Stimulated activated naive B cell treated with anti-CD40 and anti-IgM and Interleukin-4, amounts not matched to agents 10 μg/mL and 1 μg/mL and 100 μg/mL, for 72 hours (primary cell): ENCODE measurements around the gene LAMA5.

Experiments used
- ATAC-seq, 2 donors: fragments of 150-1000 bp; cut with Tn5 transposase; replicated peaks; 2 replicates each; pipeline ENCODE4 v1.10.0; 2021; ENCODE audit warnings: moderate library complexity in 1 of 2
- DNase-seq: peaks from one replicate; pipeline ENCODE4 v3.0.0; 2021
- H3K27ac Mint-ChIP-seq: one replicate; pipeline ENCODE4 v1.8.0; 2022; ENCODE audit warnings: mild to moderate bottlenecking, mixed read lengths
- H3K27me3 Mint-ChIP-seq, 2 donors: one replicate each; pipeline ENCODE4 v1.8.0; 2022; ENCODE audit warnings: mixed read lengths in 2 of 2
- H3K36me3 Mint-ChIP-seq, 2 donors: one replicate each; pipeline ENCODE4 v1.8.0; 2022; ENCODE audit warnings: mixed read lengths in 2 of 2, mild to moderate bottlenecking in 1 of 2
- H3K4me1 Mint-ChIP-seq, 2 donors: one replicate each; pipeline ENCODE4 v1.8.0; 2022; ENCODE audit warnings: mixed read lengths in 2 of 2, mild to moderate bottlenecking in 1 of 2
- H3K4me3 Mint-ChIP-seq, 2 donors: one replicate each; pipeline ENCODE4 v1.8.0; 2022; ENCODE audit warnings: mild to moderate bottlenecking in 2 of 2, mixed read lengths in 2 of 2, moderate library complexity in 1 of 2
- H3K9me3 Mint-ChIP-seq, 2 donors: one replicate each; pipeline ENCODE4 v1.8.0; 2022; ENCODE audit warnings: mixed read lengths in 2 of 2, mild to moderate bottlenecking in 1 of 2

LAMA5 gene

GRCh38 chr20:62407221-62407992, 40.3 kb upstream of the LAMA5 start, which contains the start of gene CABLES2:
CABLES2 (minus strand) TSS chr20:62407285; CDS start chr20:62407276, 9 bp downstream.
- Mint-ChIP-seq H3K27me3 (peaks cover 0 to 3% of the 10 kb centered on the region in 2 donors), H3K27ac (peak within 1 kb of the TSS; percentile 93), H3K9me3 (no peaks in the 10 kb centered on the region), H3K36me3 (peaks cover 0 to 6% of the 10 kb centered on the region in 2 donors), H3K4me1 (peaks cover 27 to 47% of the 10 kb centered on the region in 2 donors), H3K4me3 (peak within 1 kb of the TSS; percentile 82 to 84)
- DNase-seq: peak; percentile 90
- ATAC-seq: peak; percentile 93 to 94

GRCh38 chr20:62406635-62407176, 39.6 kb upstream of the LAMA5 start:
- no peak for DNase-seq
- Mint-ChIP-seq H3K27ac (peak overlapping the region; percentile 25), H3K27me3 (peaks cover 0 to 3% of the 10 kb centered on the region in 2 donors), H3K36me3 (peaks cover 0 to 6% of the 10 kb centered on the region in 2 donors), H3K9me3 (no peaks in the 10 kb centered on the region), H3K4me3 (peak overlapping the region; percentile 74 to 81), H3K4me1 (peaks cover 30 to 52% of the 10 kb centered on the region in 2 donors)
- ATAC-seq: peak; percentile 0 to 1

- Mint-ChIP-seq H3K27ac (peak overlapping the region; percentile 66), H3K36me3 (peaks cover 3 to 11% of the 10 kb centered on the region in 2 donors), H3K9me3 (no peaks in the 10 kb centered on the region), H3K27me3 (peaks cover 0 to 3% of the 10 kb centered on the region in 2 donors), H3K4me3 (peak overlapping the region; percentile 74 to 81), H3K4me1 (peaks cover 35 to 59% of the 10 kb centered on the region in 2 donors)
- no peak for DNase-seq
- no peak for ATAC-seq
Measured at GRCh38 chr20:62405981-62406513, 38.9 kb upstream of the LAMA5 start.

DNA sequence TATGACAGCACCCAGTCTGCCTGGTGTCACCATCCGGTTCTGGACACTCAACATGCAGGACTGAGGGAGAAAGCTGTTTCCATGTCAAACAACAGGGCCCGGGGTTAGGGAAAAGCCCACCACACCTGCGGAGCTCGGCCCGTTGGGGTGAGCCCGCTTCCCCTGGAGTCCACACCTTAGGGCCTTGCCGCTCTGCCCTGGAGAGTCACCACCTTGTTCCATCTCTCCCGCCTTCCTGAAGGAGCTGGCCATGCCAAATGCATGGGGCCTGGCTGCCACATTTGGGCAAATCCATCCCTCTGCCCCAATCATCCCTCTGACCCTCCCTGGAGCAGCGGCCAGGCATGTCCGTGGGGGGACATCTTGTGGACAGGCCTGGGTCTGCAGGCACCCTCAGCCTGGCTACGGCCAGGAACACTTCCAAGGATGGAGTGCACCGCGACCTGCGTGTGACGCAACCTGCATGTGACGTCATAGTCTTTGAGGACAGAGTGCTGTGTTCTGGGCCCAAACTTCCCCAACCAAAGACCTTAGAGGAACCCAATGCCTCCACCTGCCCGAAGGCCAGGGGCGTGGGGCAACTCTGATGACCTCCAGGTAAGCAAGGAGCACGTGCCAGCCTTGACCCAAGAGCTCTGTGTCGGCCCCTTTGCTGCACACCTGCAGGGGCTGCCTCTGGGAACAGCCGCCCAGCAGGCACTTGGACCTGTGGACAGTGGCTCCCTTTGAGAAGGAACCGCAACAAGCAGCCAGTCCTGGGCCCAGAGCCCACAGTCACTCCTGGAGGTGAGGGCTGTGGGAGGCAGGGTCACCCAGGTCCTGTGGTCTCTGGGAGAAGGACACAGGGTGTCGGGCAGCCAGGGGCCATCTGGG, 38.2 kb upstream of the LAMA5 start:
- H3K27me3 Mint-ChIP-seq: peaks cover 0 to 3% of the 10 kb centered on the region in 2 donors
- peaks cover 35 to 58% of the 10 kb centered on the region in 2 donors for H3K4me1 Mint-ChIP-seq
- peak overlapping the region; percentile 74 to 81 for H3K4me3 Mint-ChIP-seq
- H3K27ac Mint-ChIP-seq: no peak overlapping the region
- ATAC-seq (no peak), DNase-seq (no peak)
- peaks cover 7 to 15% of the 10 kb centered on the region in 2 donors for H3K36me3 Mint-ChIP-seq
- H3K9me3 Mint-ChIP-seq: no peaks in the 10 kb centered on the region

- Mint-ChIP-seq H3K27ac (no peak overlapping the region), H3K36me3 (peaks cover 7 to 18% of the 10 kb centered on the region in 2 donors), H3K4me1 (peaks cover 30 to 57% of the 10 kb centered on the region in 2 donors), H3K4me3 (peak overlapping the region in 1 of 2 donors; percentile 6), H3K9me3 (no peaks in the 10 kb centered on the region), H3K27me3 (peaks cover 0 to 3% of the 10 kb centered on the region in 2 donors)
- ATAC-seq (no peak), DNase-seq (no peak)
Measured at GRCh38 chr20:62404761-62405107, 37.6 kb upstream of the LAMA5 start.

DNA sequence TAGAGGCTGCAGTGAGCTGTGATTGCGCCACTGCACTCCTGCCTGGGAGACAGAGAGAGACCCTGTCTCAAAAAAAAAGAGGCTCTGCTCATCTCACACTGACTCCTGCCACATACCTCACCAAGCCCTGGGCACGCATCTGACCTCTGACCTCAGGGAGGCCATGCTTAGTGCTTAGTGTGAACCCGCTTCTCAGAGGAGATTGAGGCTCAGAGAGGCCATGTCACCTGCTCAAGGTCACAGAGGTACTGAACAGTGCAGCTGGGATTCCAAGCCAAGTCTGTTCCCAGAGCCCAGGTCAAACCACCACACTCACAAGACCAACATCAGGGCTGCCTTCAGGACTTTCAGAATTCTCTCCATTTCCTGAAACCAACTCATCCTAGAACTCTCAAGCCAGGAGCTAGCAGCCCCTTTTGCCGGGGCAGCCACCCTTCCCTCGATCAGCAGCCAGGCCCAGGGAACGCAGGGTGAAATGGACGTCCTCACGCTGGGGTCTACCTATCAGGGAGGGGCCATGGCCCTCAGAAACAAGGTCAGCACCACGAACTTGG, 37.1 kb upstream of the LAMA5 start:
- peak overlapping the region; percentile 56 for H3K27ac Mint-ChIP-seq
- DNase-seq (no peak), ATAC-seq (no peak)
- peaks cover 27 to 52% of the 10 kb centered on the region in 2 donors for H3K4me1 Mint-ChIP-seq
- no peaks in the 10 kb centered on the region for H3K9me3 Mint-ChIP-seq
- H3K36me3 Mint-ChIP-seq: peaks cover 7 to 20% of the 10 kb centered on the region in 2 donors
- no peak overlapping the region for H3K4me3 Mint-ChIP-seq
- H3K27me3 Mint-ChIP-seq: no peaks in the 10 kb centered on the region

GRCh38 chr20:62403331-62403730, 36.2 kb upstream of the LAMA5 start:
- Mint-ChIP-seq H3K36me3 (peaks cover 7 to 20% of the 10 kb centered on the region in 2 donors), H3K27ac (no peak overlapping the region), H3K4me3 (no peak overlapping the region), H3K27me3 (no peaks in the 10 kb centered on the region), H3K4me1 (peaks cover 24 to 50% of the 10 kb centered on the region in 2 donors), H3K9me3 (no peaks in the 10 kb centered on the region)
- no peak for DNase-seq
- no peak for ATAC-seq

DNA sequence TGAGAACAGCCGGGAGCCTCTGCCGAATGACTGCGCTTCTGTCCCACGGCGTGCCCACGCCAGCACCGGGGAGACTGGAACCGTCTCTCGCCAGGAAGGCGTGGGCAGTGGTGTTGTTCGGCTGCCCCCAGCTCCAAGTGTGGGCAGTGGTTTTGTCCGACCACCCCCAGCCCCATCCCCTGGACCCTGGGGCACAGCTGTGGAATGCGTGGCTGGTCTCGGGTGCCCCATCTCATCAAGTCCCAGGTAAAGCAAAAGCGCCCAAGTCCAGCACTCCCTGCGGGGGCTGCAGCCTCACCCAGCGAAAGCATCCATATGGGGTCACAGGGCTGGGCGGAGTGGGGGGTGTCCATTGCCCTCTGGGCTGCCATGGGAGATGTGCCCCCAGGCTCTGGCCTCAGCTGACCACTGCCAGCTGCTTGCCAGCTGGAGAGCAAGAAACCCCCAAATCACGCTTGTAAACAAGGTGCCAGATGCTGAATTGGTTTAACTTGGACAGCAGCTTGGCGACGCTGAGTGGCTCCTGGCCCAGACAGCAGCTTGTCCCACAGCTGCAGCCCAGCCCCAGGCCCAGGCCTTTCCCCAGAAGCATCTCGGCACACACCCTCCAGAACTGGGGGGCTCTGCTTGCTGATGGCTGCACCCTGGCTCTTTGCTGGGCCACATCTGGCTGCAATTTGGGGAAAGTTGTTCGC, 35.5 kb upstream of the LAMA5 start:
- ATAC-seq: no peak

GRCh38 chr20:62401331-62401779, 34.2 kb upstream of the LAMA5 start:
- Mint-ChIP-seq H3K36me3 (peaks cover 19 to 35% of the 10 kb centered on the region in 2 donors), H3K9me3 (peaks cover 4 to 8% of the 10 kb centered on the region in 2 donors), H3K27ac (no peak overlapping the region), H3K4me1 (peaks cover 23 to 41% of the 10 kb centered on the region in 2 donors), H3K4me3 (no peak overlapping the region), H3K27me3 (no peaks in the 10 kb centered on the region)
- DNase-seq (no peak), ATAC-seq (no peak)

More for the DNA sequence above, 35.5 kb upstream of the LAMA5 start:
- H3K27ac Mint-ChIP-seq: no peak overlapping the region
- no peak for DNase-seq
- peaks cover 14 to 27% of the 10 kb centered on the region in 2 donors for H3K36me3 Mint-ChIP-seq
- peaks cover 4 to 6% of the 10 kb centered on the region in 2 donors for H3K9me3 Mint-ChIP-seq
- H3K4me3 Mint-ChIP-seq: no peak overlapping the region
- H3K27me3 Mint-ChIP-seq: no peaks in the 10 kb centered on the region
- H3K4me1 Mint-ChIP-seq: peaks cover 23 to 47% of the 10 kb centered on the region in 2 donors

GRCh38 chr20:62400541-62400940, 33.4 kb upstream of the LAMA5 start:
- Mint-ChIP-seq H3K4me3 (no peak overlapping the region), H3K4me1 (peaks cover 16 to 33% of the 10 kb centered on the region in 2 donors), H3K9me3 (peaks cover 4 to 8% of the 10 kb centered on the region in 2 donors), H3K27me3 (no peaks in the 10 kb centered on the region), H3K36me3 (peaks cover 20 to 36% of the 10 kb centered on the region in 2 donors), H3K27ac (no peak overlapping the region)
- ATAC-seq (no peak), DNase-seq (no peak)

DNA sequence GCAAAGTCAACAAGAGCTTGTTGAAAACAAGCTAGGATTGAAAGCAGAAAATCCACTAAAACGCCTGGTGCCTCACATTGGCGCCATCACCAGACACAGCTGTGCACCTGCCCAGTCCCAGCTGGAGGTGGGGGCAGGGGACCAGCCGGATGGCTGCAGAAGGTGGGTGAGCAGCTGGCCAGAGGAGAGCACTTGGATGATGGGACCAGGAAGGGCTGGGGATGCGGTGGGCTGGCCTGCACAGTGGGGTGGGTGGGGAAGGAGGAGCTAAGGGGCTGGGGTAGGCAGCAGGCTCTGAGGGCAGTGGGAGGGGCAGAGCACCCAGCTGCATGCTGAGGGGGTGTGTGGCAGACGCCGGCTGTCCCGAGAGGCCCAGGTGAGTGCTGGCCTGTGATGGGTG, 32.9 kb upstream of the LAMA5 start:
- H3K36me3 Mint-ChIP-seq: peaks cover 22 to 39% of the 10 kb centered on the region in 2 donors
- peaks cover 4 to 8% of the 10 kb centered on the region in 2 donors for H3K9me3 Mint-ChIP-seq
- H3K27me3 Mint-ChIP-seq: no peaks in the 10 kb centered on the region
- DNase-seq: no peak
- H3K4me3 Mint-ChIP-seq: no peak overlapping the region
- no peak overlapping the region for H3K27ac Mint-ChIP-seq
- ATAC-seq: peak in 1 of 2 donors; percentile 31
- H3K4me1 Mint-ChIP-seq: peaks cover 14 to 28% of the 10 kb centered on the region in 2 donors

DNA sequence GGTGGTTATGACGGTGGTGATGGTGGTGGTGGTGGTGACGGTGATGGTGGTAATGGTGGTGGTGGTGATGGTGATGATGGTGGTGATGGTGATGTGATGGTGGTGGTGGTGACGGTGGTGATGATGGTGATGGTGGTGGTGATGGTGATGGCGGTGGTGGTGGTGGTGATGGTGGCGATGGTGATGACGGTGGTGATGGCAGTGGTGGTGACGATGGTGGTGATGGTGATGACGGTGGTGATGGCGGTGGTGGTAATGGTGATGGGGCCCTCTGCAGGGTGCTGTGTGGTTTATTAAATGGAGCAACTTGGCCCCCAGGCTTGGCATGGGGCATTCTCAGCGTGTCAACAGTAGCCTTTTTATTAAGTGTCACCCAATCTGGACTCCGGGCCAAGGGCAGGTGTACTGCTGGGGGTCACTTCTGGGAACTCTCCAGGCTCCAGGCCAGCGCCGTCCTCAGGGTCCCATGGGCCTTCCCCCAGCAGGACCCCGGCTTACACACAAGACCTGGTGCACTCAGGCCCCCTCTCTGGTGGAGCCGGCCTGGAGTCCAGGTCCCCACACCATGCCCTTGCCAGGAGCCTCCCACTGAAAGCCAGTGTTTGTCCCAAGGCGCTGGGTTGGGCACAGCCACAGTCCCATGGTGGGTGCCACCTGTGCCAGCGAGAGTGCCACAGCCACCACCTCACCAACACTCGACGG, 31.2 kb upstream of the LAMA5 start:
- no peak for DNase-seq
- Mint-ChIP-seq H3K27ac (no peak overlapping the region), H3K27me3 (no peaks in the 10 kb centered on the region), H3K36me3 (peaks cover 27 to 43% of the 10 kb centered on the region in 2 donors), H3K9me3 (peaks cover 4 to 8% of the 10 kb centered on the region in 2 donors), H3K4me3 (no peak overlapping the region), H3K4me1 (peaks cover 12 to 24% of the 10 kb centered on the region in 2 donors)
- no peak for ATAC-seq
